Smooth muscle cell of the pulmonary artery (primary cell): Measurements from ENCODE around the gene LILRA1. TPM values are rescaled to one million over a fixed set of nuclear protein-coding genes. Genes with fewer than 3 reads are reported as not detected.

Experiments used
- total RNA-seq: library from RNA; depleted of rRNA; stranded (reverse); fragments of >200 nt; gene quantifications from 2 replicates; pipeline ENCODE4 v1.2.3, GENCODE V29; 2014

Gene LILRA1
- not detected in 2 replicates for total RNA-seq

DNA sequence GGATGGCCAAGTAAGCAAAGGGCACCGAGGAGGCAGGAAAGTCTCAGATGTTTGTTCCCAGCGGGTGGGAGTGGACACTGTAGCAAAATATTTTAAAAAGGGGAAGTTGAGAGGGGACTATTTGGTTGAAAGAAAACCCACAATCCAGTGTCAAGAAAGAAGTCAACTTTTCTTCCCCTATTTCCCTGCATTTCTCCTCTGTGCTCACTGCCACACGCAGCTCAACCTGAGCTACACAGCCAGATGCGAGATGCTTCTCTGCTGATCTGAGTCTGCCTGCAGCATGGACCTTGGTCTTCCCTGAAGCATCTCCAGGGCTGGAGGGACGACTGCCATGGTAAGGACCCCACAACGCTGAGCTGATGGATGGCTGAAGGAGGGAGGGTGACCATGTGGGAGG lies at the start of gene LILRA1:
Gene LILRA1 (plus strand): TSS at position 188 of the 400 bp plus-strand sequence. CDS start 613 bp downstream, outside the sequence.

DNA sequence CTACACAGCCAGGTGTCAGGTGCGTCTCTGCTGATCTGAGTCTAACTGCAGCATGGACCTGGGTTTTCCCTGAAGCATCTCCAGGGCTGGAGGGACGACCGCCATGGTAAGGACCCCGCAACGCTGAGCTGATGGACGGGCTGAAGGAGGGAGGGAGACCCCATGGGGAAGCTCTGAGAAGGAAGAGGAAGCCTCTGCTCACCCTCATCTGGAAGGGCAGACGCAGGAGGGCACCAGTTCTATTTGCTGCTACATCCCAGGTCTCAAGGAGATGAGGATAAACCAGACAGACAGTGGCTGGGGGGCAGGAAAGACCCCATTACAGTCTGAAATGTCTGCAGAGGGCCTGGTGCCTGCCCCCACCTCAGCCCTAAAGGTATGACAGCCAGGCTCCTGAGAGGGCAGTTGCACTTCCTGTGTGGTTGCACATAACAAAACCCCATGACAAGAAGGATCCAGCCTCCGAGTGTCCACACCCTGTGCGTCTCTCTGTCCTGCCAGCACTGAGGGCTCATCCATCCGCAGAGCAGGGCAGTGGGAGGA lies 20.0 kb upstream of the LILRA1 start, which contains the start of gene LILRA2:
Gene LILRA2 (plus strand): TSS at position 461 of the 543 bp plus-strand sequence. CDS start 89 bp downstream, outside the sequence.

DNA sequence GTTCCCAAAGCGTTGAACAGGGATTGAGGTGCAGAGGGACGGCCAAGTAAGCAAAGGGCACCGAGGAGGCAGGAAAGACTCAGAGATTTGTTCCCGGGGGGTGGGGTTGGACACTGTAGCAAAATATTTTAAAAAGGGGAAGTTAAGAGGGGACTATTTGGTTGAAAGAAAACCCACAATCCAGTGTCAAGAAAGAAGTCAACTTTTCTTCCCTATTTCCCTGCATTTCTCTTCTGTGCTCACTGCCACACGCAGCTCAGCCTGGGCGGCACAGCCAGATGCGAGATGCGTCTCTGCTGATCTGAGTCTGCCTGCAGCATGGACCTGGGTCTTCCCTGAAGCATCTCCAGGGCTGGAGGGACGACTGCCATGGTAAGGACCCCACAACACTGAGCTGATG lies 36.8 kb downstream of the LILRA1 start, which contains the start of gene LILRB1:
Gene LILRB1 (plus strand): TSS at position 223 of the 400 bp plus-strand sequence. CDS start 590 bp downstream, outside the sequence.

Other genes with a start within 250 kb of the LILRA1 start
- not detected in 2 replicates for gene LAIR1, start 228.7 kb upstream of the LILRA1 start, total RNA-seq
- gene TTYH1, start 178.2 kb upstream of the LILRA1 start, total RNA-seq: not detected in 2 replicates
- 58.7 and 90.9 TPM in 2 replicates for gene LENG8, start 144.4 kb upstream of the LILRA1 start, total RNA-seq
- gene LENG9, start 129.9 kb upstream of the LILRA1 start, total RNA-seq: 10.4 and 12.7 TPM in 2 replicates
- 17.4 and 21.0 TPM in 2 replicates for gene CDC42EP5, start 120.3 kb upstream of the LILRA1 start, total RNA-seq
- not detected in 2 replicates for gene LAIR2, start 90.8 kb upstream of the LILRA1 start, total RNA-seq
- gene LILRA2, start 19.8 kb upstream of the LILRA1 start, total RNA-seq: not detected in 2 replicates
- not detected in 2 replicates for gene LILRB1, start 36.9 kb downstream of the LILRA1 start, total RNA-seq
- gene LILRB4, start 69.4 kb downstream of the LILRA1 start, total RNA-seq: not detected in 2 replicates
- not detected in 2 replicates for gene KIR3DL3, start 130.8 kb downstream of the LILRA1 start, total RNA-seq
- not detected in 2 replicates for gene KIR2DL3, start 144.9 kb downstream of the LILRA1 start, total RNA-seq
- gene KIR2DL1, start 176.2 kb downstream of the LILRA1 start, total RNA-seq: not detected in 2 replicates
- not detected in 2 replicates for gene KIR2DL4, start 210.0 kb downstream of the LILRA1 start, total RNA-seq
- not detected in 2 replicates for gene KIR3DL1, start 222.8 kb downstream of the LILRA1 start, total RNA-seq
- gene KIR2DS4, start 239.0 kb downstream of the LILRA1 start, total RNA-seq: not detected in 2 replicates